ENCODE measurements around the gene OS9. TPM values are rescaled to one million over a fixed set of nuclear protein-coding genes. Genes with fewer than 3 reads are reported as not detected.
A peak's percentile ranks its signal among the peaks of the same experiment; 100 is the strongest.

Gene OS9
- total and polyA plus RNA-seq, 2 of the 4 experiments (the other 2 are of a cell fraction): 159 to 272 TPM

DNA sequence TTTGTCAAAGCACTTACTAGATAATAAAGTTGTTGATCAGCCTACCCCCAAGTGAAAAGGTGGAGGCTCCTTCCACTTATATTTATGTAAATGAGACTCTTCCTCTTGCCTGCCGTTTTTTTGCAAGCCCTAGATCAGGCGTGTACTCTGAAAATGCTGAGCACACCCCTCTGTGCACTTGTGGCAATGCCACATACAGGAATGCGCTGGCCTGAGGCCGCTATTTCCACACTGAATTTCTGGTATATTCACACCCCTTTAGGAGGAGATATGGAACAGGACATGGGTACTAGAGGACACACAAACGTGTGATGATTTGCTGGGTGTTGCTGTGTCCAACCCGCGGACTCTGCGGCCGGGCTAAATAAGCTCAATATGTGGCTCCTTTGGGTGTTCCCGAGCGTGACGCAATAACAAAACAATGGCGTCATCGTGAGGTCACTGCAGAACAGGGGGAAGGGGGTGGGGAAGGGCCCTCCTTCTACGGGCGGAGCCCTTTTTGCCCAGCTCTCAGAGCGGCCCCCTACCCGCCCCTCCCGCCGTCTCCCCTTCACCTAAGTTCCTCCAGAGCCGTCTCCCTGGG is 50.4 kb downstream of the OS9 start (continued):
- no peak for TF ChIP-seq NFE2L2 (IDR thresholded peaks at IDR 0.05; ENCODE audit: low read depth, low read length)
- TF ChIP-seq SMC3 (IDR thresholded peaks at IDR 0.05; ENCODE audit: low read depth, low read length): no peak

DNA sequence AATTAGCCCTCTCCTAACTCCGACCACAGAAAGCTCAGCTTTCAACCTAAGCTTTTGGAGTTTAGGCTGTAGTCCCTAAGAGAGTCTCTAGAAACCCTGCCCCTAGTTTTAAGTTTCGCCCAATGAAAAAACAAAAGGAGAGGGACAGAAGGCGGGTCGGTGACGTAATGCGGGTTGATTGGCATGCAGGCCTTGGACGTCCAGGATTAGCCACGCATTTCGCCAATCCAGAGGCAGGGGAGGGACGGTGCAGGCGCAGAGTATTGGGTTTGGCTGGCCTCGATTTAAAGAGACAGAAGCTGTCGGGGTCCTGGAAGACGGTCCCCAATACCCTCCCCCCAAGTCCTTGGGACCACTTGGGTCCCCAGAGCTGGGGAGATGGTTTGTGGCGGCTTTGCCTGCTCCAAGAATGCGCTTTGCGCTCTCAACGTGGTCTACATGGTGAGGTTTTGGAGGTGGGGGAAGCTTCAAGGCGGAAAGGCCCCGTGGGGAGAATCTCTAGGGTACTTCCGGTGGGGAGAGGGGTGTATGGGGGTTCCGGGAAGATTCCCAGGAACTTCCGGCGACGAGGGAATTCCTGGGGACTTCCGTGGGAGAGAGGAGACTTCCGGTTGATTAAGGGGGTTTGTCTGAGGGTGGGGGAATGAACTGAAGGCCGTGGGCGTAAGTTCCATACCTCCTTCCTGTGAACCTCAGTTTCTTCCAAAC is 51.0 kb downstream of the OS9 start, which contains the start of gene TSPAN31:
Gene TSPAN31, plus strand, starts transcription at position 263 of the 708 bp plus-strand sequence. Its CDS starts 116 bp downstream, at position 379.
- H3K9ac ChIP-seq (ENCODE audit: low read depth, low read length): peak within 1 kb of the TSS; percentile 90
- in situ Hi-C loops (cut with MboI; ENCODE audit: low sequenced_read_pairs) (no loop called here), intact Hi-C loops (cut with micrococcal nuclease) (no loop called here), dilution Hi-C loops (cut with HindIII; ENCODE audit: low sequenced_read_pairs, unreplicated experiment) (no loop called here)
- peak within 1 kb of the TSS; percentile 96 for H2AFZ ChIP-seq (replicated peaks; ENCODE audit: low read length, poor library complexity)
- H3K9me1 ChIP-seq (ENCODE audit: insufficient read depth, low read length): peaks cover 6% of the 10 kb centered on the region
- H2BK120ac ChIP-seq (ENCODE audit: low read depth, low read length): peak within 1 kb of the TSS; percentile 83
- peak within 1 kb of the TSS; percentile 94 for H3K4me2 ChIP-seq (ENCODE audit: low read depth, low read length)
- peak within 1 kb of the TSS; percentile 100 for H3K4ac ChIP-seq (ENCODE audit: low read depth, low read length)
- H4K20me1 ChIP-seq (ENCODE audit: insufficient read depth, low read length): no peaks in the 10 kb centered on the region
- ATAC-seq (ENCODE audit: low read depth) (peak; percentile 95), DNase-seq (peak; percentile 99)
- peak within 1 kb of the TSS; percentile 9; the same call in 1 of the 3 replicates for H2BK15ac ChIP-seq (ENCODE audit: low read depth, low read length)
- no TSS peak for BruUV-seq (replicated peaks)
- POLR2A ChIA-PET (ENCODE audit: unreplicated experiment): interaction anchor here (1.0 to 1.1 kb wide), 2 partner anchors 19 to 27 kb away, joined by 4 to 5 read pairs; partner anchors contain the start of genes EEF1AKMT3 and METTL1
- H3K18ac ChIP-seq (ENCODE audit: low read depth, low read length): peak within 1 kb of the TSS; percentile 89
- H2BK5ac ChIP-seq (ENCODE audit: low read depth, low read length, poor library complexity, severe bottlenecking): peak within 1 kb of the TSS; percentile 92
- peak within 1 kb of the TSS; percentile 96 for H4K91ac ChIP-seq (ENCODE audit: insufficient read depth, low read depth, low read length)
- peak within 1 kb of the TSS; percentile 28; the same call in 1 of the 2 replicates for H2BK20ac ChIP-seq (ENCODE audit: low read depth, low read length)
- CTCF ChIA-PET: interaction anchor here (1.9 kb wide), 1 partner anchor 9 kb away, joined by 6 read pairs; no protein-coding TSS in a partner anchor
- peaks cover 14% of the 10 kb centered on the region for H3K36me3 ChIP-seq (ENCODE audit: control insufficient read depth, insufficient read depth, low read length)
- peaks cover 22% of the 10 kb centered on the region for H3K27me3 ChIP-seq (ENCODE audit: control insufficient read depth, insufficient read depth, low read length)
- H3K4me1 ChIP-seq (ENCODE audit: control insufficient read depth, insufficient read depth, low read length): peaks cover 3% of the 10 kb centered on the region
- H3K9me3 ChIP-seq (ENCODE audit: control insufficient read depth, insufficient read depth, low read length): no peaks in the 10 kb centered on the region
- H3K27ac ChIP-seq (ENCODE audit: insufficient read depth, low read length): peak within 1 kb of the TSS; percentile 93
- peak within 1 kb of the TSS; percentile 98 for H2AK5ac ChIP-seq (ENCODE audit: low read depth, low read length)
- peak within 1 kb of the TSS; percentile 97 for H3K56ac ChIP-seq (ENCODE audit: extremely low read depth, insufficient read depth, low read length)
- WGBS, 2 experiments (ENCODE audit: extremely low coverage in 2 of 2, insufficient read length in 1 of 2): 0% methylated on average over 12 of the region's 29 CpGs; no CpG with 5 or more reads in 1 of the 2 experiments
- TF ChIP-seq NFE2L2 (IDR thresholded peaks at IDR 0.05; ENCODE audit: low read depth, low read length) (no peak), CEBPB (IDR thresholded peaks at IDR 0.05; ENCODE audit: low read depth, low read length) (peak; percentile 86), MAZ (IDR thresholded peaks at IDR 0.05; ENCODE audit: borderline replicate concordance, low read depth, low read length) (peak; percentile 43; the same call in 1 of the 2 replicates), RFX5 (IDR thresholded peaks at IDR 0.05; ENCODE audit: low read depth, low read length) (peak; percentile 44; the same call in 1 of the 2 replicates), FOS (IDR thresholded peaks at IDR 0.05; ENCODE audit: low read depth, low read length) (no peak), CHD1 (IDR thresholded peaks at IDR 0.05; ENCODE audit: low read depth, low read length) (peak; percentile 81; the same call in 1 of the 2 replicates), POLR2A (IDR thresholded peaks at IDR 0.05; ENCODE audit: low read depth, low read length) (peak; percentile 81; the same call in 1 of the 2 replicates)
- TF ChIP-seq, protein P1, sequence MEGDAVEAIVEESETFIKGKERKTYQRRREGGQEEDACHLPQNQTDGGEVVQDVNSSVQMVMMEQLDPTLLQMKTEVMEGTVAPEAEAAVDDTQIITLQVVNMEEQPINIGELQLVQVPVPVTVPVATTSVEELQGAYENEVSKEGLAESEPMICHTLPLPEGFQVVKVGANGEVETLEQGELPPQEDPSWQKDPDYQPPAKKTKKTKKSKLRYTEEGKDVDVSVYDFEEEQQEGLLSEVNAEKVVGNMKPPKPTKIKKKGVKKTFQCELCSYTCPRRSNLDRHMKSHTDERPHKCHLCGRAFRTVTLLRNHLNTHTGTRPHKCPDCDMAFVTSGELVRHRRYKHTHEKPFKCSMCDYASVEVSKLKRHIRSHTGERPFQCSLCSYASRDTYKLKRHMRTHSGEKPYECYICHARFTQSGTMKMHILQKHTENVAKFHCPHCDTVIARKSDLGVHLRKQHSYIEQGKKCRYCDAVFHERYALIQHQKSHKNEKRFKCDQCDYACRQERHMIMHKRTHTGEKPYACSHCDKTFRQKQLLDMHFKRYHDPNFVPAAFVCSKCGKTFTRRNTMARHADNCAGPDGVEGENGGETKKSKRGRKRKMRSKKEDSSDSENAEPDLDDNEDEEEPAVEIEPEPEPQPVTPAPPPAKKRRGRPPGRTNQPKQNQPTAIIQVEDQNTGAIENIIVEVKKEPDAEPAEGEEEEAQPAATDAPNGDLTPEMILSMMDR (conservative IDR thresholded peaks at IDR 0.05; ENCODE audit: low read depth, low read length): no peak
- peak within 1 kb of the TSS; percentile 69 for H3K4me3 ChIP-seq (ENCODE audit: insufficient read depth, low read depth, low read length)
- H3K14ac ChIP-seq (replicated peaks; ENCODE audit: low read depth, low read length): peak within 1 kb of the TSS; percentile 100
- peaks cover 13 to 36% of the 10 kb centered on the region in 2 experiments; a peak in 3 of 4 replicates for H3K79me1 ChIP-seq (ENCODE audit: low read depth in 1 of 2, low read length in 2 of 2)
- H4K8ac ChIP-seq (ENCODE audit: low read depth in 2 of 2, low read length in 2 of 2): peak within 1 kb of the TSS; percentile 74 to 100
- H4K5ac ChIP-seq (ENCODE audit: low read depth, low read length): peak within 1 kb of the TSS; percentile 91
- H3K23ac ChIP-seq (ENCODE audit: low read depth, low read length): peak within 1 kb of the TSS; percentile 98
- peak within 1 kb of the TSS; percentile 99 for H2AK9ac ChIP-seq (replicated peaks; ENCODE audit: low read depth, low read length, poor library complexity)

All from IMR-90 (cell line).